Colonic mucosa (tissue), 4 donors: ENCODE measurements around the gene CAVIN1. TPM values are rescaled to one million over a fixed set of nuclear protein-coding genes. Genes with fewer than 3 reads are reported as not detected.

Experiments used
- DNase-seq: peaks from one replicate; pipeline ENCODE4 v3.0.0-alpha.2; 2020
- H3K27ac ChIP-seq: fragments of 200-600 bp; one replicate; pipeline ENCODE4 v1.8.0; 2021
- H3K27me3 ChIP-seq: fragments of 200-600 bp; one replicate; pipeline ENCODE4 v1.8.0; 2021
- H3K36me3 ChIP-seq: fragments of 200-600 bp; one replicate; pipeline ENCODE4 v1.8.0; 2021
- H3K4me1 ChIP-seq: fragments of 200-600 bp; one replicate; pipeline ENCODE4 v1.8.0; 2021; ENCODE audit warnings: mild to moderate bottlenecking
- H3K4me3 ChIP-seq: fragments of 200-600 bp; one replicate; pipeline ENCODE4 v1.8.0; 2021
- H3K9ac ChIP-seq, 2 donors: one replicate each; pipeline ENCODE4 v1.7.0; 2013; ENCODE audit warnings: control low read depth in 2 of 2, low read depth in 2 of 2, low read length in 2 of 2
- H3K9me3 ChIP-seq: fragments of 200-600 bp; one replicate; pipeline ENCODE4 v1.8.0; 2021
- intact Hi-C: fragments of 100-400 bp; cut with DNase I; formaldehyde crosslinking; loops from one replicate; pipeline ENCODE4 v1.14.1; 2022
- total RNA-seq, 2 donors: library from RNA; stranded (reverse); fragmentation: NEBNext Ultra II Directional in 1 of 2; extraction: Animal tissue kit (Norgen Biotek cat#: 25700) in 1 of 2; gene quantifications; one replicate each; pipeline ENCODE4 v1.2.1, GENCODE V29; 2021
- TF ChIP-seq, protein P1 (sequence below): fragments of 200-600 bp; IDR thresholded peaks from one replicate; pipeline ENCODE4 v1.8.0; 2022; ENCODE audit warnings: antibody characterized with exemption, mild to moderate bottlenecking
- donor health status: healthy.
- donor health status: DM: no; HTN: no; CAD: no.
- donor health status: DM: no; HTN: no; CAD: no.

CAVIN1 gene
- total RNA-seq, 2 donors from 2014 or later, result 25.2 to 74.6 TPM

- no peak overlapping the region for H3K9ac ChIP-seq
Measured at GRCh38 chr17:42354956-42355843, 67.9 kb downstream of the CAVIN1 start.

More at GRCh38 chr17:42354956-42355843, 67.9 kb downstream of the CAVIN1 start:
- no peaks in the 10 kb centered on the region for H3K36me3 ChIP-seq
- TF ChIP-seq, protein P1, sequence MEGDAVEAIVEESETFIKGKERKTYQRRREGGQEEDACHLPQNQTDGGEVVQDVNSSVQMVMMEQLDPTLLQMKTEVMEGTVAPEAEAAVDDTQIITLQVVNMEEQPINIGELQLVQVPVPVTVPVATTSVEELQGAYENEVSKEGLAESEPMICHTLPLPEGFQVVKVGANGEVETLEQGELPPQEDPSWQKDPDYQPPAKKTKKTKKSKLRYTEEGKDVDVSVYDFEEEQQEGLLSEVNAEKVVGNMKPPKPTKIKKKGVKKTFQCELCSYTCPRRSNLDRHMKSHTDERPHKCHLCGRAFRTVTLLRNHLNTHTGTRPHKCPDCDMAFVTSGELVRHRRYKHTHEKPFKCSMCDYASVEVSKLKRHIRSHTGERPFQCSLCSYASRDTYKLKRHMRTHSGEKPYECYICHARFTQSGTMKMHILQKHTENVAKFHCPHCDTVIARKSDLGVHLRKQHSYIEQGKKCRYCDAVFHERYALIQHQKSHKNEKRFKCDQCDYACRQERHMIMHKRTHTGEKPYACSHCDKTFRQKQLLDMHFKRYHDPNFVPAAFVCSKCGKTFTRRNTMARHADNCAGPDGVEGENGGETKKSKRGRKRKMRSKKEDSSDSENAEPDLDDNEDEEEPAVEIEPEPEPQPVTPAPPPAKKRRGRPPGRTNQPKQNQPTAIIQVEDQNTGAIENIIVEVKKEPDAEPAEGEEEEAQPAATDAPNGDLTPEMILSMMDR, result no peak
- H3K9me3 ChIP-seq, result no peaks in the 10 kb centered on the region
- no peaks in the 10 kb centered on the region for H3K27me3 ChIP-seq
- no peaks in the 10 kb centered on the region for H3K4me1 ChIP-seq
- no peak overlapping the region for H3K4me3 ChIP-seq
- no peak overlapping the region for H3K27ac ChIP-seq
- intact Hi-C loops, result no loop called here
- no peak for DNase-seq

Other genes with a start within 250 kb of the CAVIN1 start
- gene KCNH4, start 242.1 kb downstream of the CAVIN1 start, total RNA-seq, result under 1 TPM in 1 of 2 donors, not detected in 1; 0.07 TPM
- gene HCRT, start 237.8 kb downstream of the CAVIN1 start, total RNA-seq, result not detected
- gene GHDC, start 228.8 kb downstream of the CAVIN1 start, total RNA-seq, result 10 to 100 TPM; 20.6 to 23.0 TPM
- 10 to 100 TPM; 29.3 to 38.4 TPM for gene STAT5B, start 146.9 kb downstream of the CAVIN1 start, total RNA-seq
- 10 to 100 TPM; 22.0 to 22.4 TPM for gene STAT5A, start 134.8 kb downstream of the CAVIN1 start, total RNA-seq
- gene STAT3, start 34.8 kb downstream of the CAVIN1 start, total RNA-seq, result 100 to 1,000 TPM; 137 to 216 TPM
- gene ATP6V0A1, start 35.6 kb upstream of the CAVIN1 start, total RNA-seq, result 10 to 100 TPM; 77.6 to 93.0 TPM
- gene NAGLU, start 113.0 kb upstream of the CAVIN1 start, total RNA-seq, result 10 to 100 TPM; 27.8 to 38.6 TPM
- gene HSD17B1, start 129.7 kb upstream of the CAVIN1 start, total RNA-seq, result 1 to 10 TPM in 1 of 2 donors, under 1 TPM in 1; 0.88 to 1.7 TPM
- 100 to 1,000 TPM in 1 of 2 donors, 10 to 100 TPM in 1; 94.2 to 176 TPM for gene COASY, start 138.9 kb upstream of the CAVIN1 start, total RNA-seq
- gene MLX, start 143.8 kb upstream of the CAVIN1 start, total RNA-seq, result 10 to 100 TPM; 79.6 to 83.0 TPM
- 10 to 100 TPM in 1 of 2 donors, 1 to 10 TPM in 1; 2.2 to 11.6 TPM for gene PSMC3IP, start 154.5 kb upstream of the CAVIN1 start, total RNA-seq
- 10 to 100 TPM; 49.2 to 60.3 TPM for gene RETREG3, start 186.1 kb upstream of the CAVIN1 start, total RNA-seq
- 10 to 100 TPM; 32.3 to 86.9 TPM for gene TUBG1, start 186.4 kb upstream of the CAVIN1 start, total RNA-seq
- 1 to 10 TPM; 5.6 to 7.7 TPM for gene TUBG2, start 236.0 kb upstream of the CAVIN1 start, total RNA-seq